Stimulated activated CD4-positive, alpha-beta T cell treated with anti-CD3 and anti-CD28 coated beads, Interleukin-1b, Interleukin-23, amount 100 ng/mL, for 1 hour (primary cell): ENCODE data around the gene LMTK3.

Experiments
- DNase-seq, 2 donors: peaks; one replicate each; pipeline ENCODE4 v3.0.0-alpha.2; 2020; ENCODE audit warnings: low read depth in 2 of 2

Gene LMTK3

DNA sequence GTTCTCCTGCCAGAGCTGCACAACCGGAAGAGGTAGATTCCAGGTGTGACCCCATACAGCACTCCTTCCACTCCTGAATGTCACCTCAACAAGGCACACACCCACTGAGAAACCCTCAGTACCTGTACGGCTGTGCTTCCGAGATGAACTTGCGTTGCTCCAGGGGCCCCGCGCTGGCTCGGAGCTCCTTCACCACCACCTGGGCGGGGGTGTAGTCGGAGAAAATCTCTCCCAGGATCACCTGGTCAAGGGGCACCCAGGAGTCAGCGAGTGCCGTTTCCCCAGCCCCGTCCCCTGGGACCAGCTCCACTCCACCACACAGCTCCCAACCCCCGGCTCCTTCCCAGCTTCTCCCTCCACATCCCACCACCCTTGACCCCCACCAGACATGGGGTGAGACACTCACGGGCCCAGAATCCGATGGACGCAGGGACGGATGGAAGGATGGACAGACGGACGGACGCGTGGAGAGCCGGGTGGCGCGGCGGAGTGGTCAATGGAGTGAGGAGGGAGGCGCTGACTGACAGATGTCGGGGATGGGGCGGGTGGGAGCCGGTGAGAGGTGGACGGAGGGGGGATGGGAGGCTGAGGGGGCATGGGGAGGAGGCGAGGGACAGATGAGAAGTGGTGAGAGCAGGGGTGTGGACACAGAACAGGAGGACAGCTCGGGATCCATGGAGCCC lies 2.8 kb downstream of the LMTK3 start:
- no peak for DNase-seq

DNA sequence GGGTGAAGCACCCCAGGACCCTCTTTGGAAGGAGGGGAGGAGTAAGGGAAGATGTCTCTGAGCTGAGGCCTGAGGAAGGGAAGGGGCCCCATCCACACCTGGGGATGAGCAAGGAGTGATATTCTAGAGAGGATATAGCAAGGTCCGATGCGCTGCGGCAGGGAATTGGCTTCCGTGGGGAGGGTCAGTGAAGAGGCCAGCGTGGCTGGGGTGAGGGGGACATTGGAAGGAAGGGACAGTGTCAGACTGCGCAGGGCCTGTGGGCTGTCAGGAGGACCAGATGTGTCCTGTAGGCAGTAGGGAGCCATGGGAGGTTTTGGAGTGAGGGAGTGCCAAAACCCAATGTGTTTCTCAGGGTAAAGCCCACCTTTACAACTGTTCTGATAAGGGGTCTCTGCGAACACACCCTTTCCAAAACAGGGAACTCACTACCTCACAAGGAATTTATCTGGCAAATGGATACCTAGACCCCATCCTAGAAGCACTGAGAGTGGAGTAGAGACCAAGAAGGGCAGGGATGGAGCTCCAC lies 3.7 kb downstream of the LMTK3 start:
- no peak for DNase-seq

DNA sequence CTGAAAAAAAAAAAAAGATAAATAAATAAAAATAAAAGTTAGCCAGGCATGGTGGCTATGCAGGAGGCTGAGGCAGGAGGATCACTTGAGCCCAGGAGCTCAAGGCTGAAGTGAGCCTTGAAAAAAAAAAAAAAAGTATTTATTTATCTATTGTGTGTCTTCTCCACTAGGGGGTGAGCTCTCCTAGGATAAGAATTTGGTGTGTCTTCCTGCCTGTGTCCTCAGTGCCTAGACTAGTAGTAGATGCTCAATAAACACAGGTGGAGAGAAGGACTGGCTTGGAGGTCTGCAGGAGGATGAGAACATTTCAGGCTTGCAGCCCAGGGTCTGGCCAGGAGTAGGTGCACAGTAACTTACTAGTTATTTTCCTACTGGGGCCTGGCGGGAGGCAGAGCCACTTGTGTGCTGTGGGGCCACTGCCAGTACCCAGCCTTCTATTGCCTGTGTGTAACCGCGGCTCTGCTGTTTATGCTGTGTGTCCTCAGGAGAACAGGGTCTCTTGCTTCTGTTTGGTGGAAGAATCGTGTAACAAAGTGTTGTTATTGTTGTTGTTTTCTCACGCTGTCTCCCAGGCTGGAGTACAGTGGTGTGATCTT lies 5.4 kb downstream of the LMTK3 start:
- DNase-seq: no peak

DNA sequence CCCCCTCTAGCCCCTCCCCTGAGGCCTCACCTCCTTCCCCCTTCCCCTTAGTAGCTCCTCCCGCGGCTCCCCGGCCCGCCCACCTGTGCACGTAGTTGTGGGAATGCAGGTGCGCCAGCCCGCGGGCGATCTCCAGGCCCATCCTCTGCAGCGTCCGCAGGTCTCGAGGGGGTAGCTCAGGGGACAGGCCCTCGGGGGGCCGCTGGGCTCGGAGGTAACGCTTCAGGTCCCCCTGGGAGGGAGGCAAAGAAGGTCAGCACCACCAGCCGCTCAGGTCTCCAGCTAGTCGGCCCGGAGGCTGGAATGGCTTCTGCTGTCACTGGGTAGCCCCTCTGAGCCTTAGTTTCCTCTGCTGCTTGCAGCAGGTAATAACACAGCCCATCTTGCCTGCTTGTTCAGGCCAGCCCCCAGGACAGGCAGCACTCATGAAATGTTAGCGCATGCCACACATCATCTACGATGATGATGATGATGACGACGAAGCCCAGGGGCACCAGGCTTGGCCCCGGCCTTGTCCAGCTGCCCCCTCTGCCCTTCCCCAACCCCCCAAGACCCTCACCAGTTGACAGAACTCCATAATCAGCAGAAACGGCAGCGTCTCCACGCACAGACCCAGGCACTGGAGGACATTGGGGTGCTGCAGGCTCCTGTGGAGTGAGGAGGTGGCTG lies 9.2 kb downstream of the LMTK3 start:
- no peak for DNase-seq

DNA sequence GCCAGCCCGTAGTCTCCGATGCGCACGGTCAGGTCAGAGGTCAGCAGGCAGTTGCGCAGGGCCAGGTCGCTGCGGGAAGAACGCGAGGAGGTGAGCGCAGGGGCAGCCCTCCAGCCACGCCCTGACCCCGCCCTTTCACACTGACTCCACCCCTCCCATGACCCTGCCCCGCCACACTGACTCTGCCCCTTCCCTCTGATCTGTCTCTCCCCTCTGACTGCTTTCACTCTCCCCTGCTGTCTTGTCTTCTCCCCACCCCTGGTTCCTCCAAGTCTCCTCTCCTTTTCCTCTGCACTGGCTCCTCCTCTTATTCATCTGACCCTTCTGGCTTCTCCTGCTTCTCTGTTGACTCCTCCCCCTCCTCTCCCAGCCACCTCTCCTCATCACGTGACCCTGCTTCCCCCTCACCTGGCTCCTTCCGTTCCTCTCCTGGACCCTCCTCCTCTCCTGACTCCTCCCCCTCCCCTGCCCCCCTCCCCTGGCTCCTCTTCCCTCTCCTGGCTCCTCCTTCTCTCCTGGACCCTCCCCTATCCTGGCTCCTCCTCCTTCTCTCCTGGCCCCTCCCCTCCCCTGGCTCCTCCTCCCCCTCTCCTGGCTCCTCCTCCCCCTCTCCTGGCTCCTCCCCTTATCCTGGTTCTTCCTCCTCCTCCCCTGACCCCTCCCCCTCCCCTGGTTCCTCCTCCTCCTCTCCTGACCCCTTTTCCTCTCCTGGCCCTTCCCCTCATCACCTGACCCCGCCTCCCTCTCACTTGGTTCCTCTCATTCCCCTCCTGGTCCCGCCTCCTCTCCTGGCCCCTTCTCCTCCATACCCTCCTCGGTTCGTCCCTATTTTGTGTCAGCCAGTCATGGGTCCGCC lies 9.9 kb downstream of the LMTK3 start:
- peak in 1 of 2 donors; percentile 49 for DNase-seq

DNA sequence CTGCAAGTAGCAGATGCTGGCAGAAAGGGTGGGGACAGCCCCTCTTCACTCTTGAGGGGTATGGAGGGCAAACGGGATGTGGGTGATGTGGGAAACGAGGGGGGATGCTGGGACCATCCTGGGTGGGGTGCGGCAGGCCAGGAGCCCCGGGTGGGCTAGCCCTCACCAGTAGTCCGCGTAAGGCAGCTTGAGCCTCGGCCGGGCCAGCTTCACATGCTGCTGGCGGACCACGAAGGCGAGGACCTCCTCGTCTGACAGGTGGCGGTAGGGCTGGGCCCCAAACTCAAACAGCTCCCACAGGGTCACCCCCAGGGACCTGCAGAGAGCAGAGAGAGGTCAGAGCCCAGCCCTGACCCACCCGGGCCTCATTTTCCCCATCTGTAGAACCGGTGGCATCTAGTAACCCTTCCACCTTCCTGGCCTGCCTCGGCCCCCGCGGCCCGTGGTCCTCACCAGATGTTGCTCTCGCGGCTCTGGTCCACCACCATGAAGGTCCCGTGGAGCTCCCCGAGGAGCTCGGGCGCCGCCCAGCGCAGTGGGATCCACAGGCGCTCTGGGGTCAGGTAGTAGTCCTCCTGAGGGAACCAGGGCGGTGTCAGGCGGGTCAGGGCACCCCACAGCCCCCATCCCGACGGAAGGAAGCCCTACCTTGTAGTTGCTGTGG lies 10.7 kb downstream of the LMTK3 start:
- DNase-seq: no peak

DNA sequence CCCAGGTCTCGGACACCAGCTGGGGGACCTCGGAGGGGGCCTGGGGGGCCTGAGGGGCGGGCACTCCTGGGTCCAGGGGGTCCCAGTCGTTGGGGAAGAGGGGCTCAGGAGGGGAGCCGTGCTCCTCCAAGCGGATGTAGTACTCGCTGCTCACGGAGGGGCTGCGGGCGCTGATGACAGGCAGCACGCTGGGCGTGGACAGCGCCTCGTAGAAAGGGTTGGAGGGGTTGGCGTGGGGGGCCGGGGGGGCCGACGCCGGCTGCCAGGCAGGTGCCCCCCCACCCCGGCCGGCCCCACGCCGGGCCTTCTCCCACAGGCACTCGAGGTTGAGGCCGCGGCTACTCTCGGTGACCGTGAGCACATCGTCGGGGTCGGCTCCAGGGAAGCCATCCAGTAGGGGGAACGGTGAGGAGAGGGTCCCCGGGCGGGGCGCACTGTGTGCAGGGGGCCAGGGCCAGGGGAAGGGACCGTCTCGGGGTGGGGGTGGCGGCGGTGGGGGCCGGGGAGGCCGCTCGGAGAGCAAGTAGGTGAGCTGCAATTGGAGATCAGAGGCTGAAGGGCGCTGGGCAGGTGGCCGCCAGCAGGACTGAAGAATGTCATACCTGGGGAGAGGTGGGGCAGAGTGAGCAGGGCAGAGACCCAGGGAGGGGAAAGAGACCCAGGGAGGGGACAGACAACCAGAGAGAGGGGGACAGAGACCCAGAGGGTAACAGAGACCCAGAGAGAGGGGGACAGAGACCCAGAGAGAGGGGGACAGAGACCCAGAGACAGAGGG lies 12.1 kb downstream of the LMTK3 start:
- DNase-seq: no peak

DNA sequence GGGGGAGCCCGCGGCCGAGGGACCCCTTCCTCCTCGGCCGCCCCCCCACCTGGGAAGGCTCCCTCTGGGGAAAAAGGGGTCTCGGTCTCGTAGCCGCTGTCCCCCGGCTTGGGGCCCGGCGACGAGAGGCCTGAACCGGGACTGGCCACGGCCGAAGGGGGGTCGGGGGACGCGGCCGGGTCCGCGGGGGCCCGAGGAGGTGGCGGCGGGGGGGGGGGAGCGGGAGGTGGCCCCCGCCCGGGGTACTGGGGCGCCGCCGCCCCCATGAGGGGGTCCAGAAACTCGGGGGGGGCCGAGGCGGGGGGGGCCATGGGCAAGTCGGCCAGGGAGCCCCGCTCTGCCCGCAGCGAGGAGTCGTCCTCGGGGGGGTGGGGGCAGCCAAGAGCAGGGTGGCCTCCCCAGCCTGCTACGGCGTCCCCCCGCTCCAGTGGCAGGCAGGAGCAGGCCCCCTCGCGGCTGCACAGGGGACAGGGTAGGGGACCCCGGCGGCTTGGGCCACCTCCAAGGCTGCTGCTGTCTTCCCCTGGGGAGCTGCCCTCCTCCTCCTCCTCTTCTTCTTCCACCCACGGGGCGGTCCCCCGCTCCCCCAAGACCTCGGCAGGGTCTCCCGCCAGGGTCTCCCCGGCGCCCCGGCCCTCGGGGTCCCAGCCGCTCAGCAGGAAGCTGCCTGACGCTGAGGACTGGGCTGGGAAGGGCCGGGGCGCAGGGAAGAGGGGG lies 12.9 kb downstream of the LMTK3 start:
- no peak for DNase-seq

DNA sequence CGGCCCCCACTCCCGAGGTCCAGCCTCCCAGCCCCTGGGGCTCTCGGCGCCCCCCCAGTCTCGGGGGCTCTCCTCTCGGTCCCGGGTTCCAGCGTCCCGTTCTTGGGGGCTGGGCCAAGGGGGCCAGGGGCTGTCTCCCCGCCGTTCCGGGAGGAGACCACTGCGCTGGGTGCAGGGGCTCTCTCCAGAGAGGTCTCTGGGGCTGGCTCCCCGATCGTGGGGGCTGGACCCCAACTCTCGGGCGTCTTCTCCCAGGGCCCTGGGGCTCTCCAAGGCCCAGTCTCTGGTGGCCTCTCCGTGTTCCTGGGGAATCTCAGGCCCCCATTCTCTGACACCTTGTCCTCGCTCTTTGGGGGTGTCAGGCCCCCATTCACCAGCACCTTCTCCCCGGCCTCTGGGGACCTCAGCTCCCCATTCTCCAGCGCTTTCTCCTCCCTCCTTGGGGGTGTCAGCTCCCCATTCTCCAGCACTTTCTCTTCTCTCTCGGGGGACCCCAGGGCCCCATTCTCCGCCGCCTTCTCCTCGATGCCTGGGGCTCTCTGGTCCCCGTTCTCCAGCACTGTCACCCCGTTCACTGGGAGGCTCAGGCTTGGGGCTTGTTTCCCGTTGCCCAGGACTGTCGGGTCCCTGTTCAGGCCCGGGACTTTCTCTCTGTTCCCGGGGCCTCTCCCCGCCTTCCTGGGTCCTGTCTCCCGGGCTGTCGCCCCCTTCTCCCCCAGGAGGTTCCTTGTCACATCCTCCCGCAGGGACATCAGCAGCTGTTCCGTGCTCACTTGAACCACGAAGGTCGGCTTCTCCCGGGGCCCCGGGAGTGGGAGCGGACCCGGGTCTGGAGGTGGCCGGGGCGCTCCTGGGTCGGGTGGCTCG lies 13.7 kb downstream of the LMTK3 start:
- no peak for DNase-seq

DNA sequence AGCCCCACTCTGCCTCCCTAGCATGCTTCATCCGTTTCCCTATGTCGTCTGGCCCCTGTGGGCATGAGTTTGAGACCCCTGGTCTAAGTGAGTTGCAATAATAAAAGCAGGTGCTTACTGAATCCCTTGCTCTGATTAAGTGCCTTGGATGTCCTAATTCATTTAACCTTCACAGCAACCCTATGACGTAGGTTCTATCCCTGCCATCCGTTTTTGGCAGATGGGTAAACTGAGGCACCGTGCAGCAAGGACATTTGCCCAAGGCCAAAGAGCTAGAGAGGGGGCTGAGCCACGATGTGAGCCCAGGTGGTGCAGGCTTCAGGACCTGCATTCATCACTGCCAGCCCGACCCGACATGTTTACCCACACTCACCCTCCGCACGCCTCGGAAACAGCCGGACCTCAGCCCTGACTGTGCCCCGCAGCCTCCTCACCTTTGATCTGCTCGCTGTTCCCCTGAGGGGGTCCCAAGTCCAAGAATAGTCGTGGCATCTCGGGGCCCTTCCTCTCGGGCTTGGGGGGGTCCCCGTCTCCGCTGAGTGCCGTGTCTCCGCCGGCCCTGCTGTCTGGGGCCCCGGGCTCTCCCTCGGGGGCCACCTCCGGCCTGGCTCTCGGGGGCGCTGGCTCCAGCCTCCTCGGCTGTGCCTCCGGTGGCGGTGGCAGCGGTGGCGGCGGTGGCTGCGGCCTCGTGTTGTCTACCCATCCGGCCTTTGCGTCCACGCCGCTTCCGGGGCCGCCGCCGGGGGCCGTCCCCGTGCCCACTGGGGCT lies 14.5 kb downstream of the LMTK3 start:
- DNase-seq: no peak

DNA sequence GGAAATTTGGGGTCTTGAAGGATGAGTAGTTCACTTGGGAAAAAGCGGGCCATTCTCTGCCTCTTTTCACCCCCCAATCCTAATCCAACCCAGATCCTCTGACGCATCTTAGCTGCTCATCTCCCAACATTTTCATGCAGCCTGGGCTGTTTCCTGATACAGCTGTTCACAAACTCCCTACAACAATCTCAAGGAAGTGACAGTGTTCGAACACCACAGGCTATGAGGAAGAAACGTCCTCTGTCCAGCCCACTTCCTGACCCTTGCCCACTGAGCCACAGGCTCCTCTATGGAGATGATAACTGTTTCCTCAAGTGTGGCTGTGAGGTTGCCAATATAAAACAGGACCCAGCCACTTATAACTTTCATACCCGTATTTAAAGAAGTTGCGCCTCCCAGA lies 16.2 kb downstream of the LMTK3 start:
- no peak for DNase-seq

DNA sequence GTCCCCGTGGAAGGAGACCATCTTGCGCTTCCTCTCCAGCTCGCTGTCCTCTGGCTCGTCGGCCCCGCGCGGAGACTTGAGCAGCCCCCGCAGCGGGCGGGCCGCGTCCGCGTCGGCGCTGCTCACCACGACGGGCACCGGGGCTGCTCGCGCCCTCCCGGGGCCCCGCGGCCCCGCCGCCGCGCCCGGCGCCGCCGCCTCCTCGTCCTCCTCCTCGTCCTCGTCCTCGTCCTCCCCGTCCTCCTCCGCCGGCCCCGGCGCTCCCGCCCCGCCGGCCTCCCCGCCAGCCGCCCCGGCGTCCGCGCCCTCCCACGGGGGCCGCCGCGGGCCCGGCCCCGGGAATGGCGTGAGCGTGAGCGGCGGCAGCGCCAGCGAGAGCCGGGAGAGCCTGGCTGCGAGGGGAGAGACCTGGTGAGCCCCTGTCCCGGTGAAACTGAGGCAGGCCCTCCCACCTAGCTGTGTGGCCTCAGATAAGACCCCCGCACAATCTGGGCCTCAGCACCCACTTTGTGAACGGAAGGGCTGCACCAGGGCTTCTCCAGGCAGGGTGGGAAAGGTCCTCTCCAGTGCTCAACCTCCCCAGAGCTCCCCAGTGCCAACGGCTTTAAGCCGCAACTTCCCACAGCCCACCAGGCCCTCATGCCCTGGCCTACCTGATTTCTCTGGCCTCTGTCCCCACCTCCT lies 17.8 kb downstream of the LMTK3 start:
- no peak for DNase-seq

DNA sequence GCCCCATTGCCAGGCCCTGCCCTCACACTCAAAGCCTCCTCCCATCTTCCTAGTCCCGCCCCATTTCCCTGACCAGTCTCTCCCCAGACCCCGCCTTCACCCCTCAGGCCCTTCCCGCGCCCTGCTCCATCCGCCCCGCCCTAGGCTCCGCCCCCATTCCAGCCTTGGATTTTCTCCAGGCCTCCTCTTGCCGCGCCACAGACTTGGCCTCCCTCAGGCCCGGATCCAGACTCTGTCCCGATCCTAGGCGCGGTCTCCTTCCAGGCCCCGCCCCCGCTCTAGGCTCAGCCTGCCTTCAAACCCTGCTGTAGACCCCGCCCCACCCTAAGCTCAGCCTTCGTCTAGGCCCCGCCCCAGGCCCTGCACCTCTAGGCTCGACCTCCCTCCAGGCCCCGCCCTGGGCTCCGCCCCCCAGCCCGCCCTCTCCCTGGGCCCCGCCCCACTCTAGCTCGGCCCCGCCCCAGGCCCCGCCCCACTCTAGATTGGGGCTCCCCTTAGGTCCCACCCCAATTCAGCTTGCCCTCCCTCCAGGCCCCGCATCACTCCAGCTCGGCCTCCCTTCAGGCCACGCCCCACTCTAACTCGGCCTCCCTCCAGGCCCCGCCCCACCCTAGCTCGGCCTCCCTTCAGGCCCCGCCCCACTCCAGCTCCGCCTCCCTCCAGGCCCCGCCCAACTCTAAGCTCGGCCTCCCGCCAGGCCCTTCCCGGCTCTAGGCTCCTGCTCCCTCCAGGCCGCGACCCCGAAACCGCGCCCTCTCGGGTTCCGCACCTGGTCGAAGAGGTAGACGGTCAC lies 18.5 kb downstream of the LMTK3 start:
- peak; percentile 52 to 64 for DNase-seq

DNA sequence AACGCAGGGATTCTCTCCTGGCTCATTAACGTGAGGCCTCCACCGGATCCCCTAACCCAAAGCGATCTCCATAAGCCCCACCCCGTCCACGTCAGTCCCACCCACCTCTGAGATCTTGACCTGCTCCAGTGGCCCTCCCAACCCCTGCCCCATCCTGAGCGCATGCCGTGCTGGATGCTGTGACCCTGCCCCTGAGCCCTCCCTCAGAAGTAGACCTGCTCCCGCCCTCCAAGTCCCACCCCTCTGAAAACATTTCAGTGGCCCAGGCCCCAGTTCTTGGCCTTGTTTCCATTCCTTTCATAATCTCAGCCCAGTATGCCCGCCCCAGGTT lies 19.9 kb downstream of the LMTK3 start:
- no peak for DNase-seq

DNA sequence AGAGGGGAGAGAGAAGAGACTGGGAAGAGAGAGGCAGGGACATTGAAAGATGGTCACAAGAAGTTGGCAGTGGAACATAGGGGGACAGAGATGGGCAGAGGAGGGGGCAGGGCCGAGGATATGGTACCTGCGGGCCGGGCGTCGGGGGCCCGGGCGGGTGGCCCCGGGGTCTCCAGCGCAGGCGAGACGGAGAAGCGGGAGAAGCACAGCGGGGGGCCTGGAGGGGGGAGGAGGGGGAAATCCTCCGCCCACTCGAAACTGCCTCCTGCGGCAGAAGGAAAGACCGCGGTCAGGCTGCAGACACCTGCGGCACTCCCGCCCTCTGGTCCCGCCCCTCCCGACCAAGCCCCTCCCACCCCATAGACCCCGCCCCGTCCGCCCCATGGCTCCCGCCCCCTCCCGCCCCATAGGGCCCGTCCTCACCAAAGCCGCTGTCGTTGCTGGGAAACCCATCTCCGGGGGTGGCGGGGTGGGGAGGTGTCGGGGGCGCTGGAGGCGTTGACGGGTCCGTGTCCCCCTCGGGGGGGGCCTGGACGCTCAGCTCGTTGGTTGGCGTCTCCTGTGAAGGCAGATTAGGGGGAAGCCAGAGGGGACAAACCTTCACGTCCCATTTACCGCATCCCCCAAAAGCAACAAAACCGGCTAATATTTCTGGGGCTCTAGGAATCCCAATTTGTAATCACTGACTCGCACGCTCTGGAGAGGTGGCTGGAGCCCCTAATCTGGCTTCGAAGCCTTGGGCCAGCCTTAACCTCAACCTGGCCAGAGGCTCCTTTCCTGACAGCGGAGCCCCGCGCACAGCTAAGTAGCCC lies 20.4 kb downstream of the LMTK3 start:
- peak in 1 of 2 donors; percentile 16 for DNase-seq

DNA sequence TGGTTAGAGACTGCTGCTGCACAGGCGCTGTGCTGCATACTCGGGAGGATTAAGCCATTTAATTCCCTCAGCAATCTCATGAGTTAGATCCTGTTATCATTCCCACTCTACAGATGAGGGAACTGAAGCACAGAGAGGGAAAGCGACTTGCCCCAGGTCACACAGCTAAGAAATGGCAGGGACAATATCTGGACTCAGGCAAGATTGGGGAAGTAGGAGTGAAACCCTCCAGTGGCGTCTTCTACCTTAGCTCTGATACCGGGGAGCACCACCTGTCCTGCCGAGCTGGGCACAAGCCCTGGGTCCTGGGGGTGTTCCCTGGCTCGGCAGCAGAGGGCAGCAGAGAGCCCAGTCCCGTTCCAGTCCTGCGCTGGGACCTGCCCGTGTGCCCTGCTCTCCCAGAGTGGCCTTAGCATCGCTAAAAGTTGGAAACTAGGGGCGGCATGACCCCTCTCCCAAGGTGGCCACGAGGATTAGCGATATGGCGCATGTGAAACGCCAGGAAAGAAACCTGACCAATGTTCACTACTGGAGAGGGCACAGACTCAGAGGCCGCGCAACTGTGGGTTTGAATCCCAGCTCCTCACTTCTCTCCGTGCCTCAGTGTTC lies 21.9 kb downstream of the LMTK3 start:
- DNase-seq: peak; percentile 54 to 77
